Measurements from ENCODE around the gene FOXC1.

The FOXC1 gene

GRCh38 chr6:1604158-1605003, 5.3 kb upstream of the FOXC1 start:
- TF ChIP-seq, protein P1, sequence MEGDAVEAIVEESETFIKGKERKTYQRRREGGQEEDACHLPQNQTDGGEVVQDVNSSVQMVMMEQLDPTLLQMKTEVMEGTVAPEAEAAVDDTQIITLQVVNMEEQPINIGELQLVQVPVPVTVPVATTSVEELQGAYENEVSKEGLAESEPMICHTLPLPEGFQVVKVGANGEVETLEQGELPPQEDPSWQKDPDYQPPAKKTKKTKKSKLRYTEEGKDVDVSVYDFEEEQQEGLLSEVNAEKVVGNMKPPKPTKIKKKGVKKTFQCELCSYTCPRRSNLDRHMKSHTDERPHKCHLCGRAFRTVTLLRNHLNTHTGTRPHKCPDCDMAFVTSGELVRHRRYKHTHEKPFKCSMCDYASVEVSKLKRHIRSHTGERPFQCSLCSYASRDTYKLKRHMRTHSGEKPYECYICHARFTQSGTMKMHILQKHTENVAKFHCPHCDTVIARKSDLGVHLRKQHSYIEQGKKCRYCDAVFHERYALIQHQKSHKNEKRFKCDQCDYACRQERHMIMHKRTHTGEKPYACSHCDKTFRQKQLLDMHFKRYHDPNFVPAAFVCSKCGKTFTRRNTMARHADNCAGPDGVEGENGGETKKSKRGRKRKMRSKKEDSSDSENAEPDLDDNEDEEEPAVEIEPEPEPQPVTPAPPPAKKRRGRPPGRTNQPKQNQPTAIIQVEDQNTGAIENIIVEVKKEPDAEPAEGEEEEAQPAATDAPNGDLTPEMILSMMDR (IDR thresholded peaks at IDR 0.05) = peak; percentile 94
- TF ChIP-seq ZFX (IDR thresholded peaks at IDR 0.05; ENCODE audit: borderline replicate concordance) = no peak
- H3K27ac ChIP-seq = no peak overlapping the region

- H3K27ac ChIP-seq = no peak overlapping the region
- no peak for TF ChIP-seq ZFX (IDR thresholded peaks at IDR 0.05; ENCODE audit: borderline replicate concordance)
- TF ChIP-seq, protein P1 (IDR thresholded peaks at IDR 0.05) = no peak
Measured at GRCh38 chr6:1605004-1605892, 4.5 kb upstream of the FOXC1 start.

- no peak overlapping the region for H3K27ac ChIP-seq
- TF ChIP-seq, protein P1 (IDR thresholded peaks at IDR 0.05) = no peak
Measured at GRCh38 chr6:1605893-1606779, 3.6 kb upstream of the FOXC1 start.

DNA sequence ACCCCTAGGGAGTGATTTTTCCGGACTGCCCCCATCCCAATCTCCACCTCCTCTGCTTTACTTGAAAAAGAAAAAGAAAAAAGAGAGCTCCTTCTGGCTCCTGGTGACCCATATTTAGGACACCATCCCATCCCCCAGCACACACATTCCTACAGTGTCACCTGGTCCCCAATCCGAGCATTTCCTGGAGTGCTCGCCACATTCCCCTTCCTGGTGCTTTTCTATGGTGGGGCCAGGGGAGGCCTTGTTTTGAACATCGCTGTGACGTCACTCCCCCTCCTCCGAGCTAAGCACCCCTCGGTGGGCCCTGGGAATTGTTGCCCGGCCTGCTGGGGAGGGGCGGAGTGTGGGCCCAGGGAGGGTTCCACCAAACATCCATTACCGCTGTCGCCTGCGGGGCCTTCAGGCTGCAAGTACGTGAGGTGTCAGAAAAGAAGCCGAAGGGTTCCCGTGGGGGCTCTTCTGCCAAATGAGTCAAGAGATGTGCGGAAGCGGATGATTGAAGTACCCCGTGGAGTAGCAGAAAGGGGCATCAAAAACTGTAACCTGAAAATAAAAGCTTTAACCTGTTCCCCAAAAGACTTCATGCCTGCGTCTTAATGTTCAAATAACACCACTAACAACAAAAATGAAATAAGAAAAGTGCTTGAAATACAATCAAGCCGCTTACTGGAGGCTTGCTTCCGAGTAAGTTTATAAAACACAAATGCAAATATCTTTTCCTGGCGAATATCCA, 2.8 kb upstream of the FOXC1 start:
- TF ChIP-seq ZFX (IDR thresholded peaks at IDR 0.05; ENCODE audit: borderline replicate concordance) = no peak
- TF ChIP-seq, protein P1 (IDR thresholded peaks at IDR 0.05) = no peak
- H3K27ac ChIP-seq = no peak overlapping the region

DNA sequence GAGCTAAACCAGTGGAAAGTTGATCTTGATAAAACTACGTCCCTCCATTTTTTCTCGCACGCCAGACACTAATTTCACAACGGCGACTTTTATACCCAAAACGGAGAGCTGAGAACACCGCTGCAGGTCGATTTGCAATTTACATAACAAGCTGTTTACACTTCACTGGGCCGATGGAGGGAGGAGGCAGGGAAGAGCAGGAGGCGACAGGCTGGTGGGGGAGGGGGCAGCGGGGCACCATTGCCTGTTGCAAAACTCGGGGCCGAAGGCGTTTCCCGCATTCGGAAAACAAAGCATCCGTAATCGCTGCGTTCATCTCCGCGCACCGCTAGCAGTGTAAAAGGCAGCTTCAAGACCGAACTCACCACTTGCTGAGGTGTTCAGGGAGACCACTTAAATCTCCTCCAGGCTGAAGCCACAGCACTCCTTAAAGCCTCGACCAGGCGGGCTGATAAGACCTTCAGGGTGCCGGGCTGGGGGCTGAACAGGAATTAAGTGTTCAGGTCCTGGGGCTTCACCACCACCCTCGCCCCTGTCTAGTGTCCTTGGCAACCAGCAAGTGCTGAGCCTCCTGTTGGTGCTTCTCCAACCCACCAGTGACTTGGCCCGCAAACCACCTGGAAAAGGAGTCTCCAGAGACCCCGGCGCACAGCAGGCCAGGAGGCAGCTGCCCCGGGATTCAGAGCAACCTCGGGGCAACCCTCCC, 2.0 kb upstream of the FOXC1 start:
- TF ChIP-seq, protein P1 (IDR thresholded peaks at IDR 0.05) = no peak
- TF ChIP-seq ZFX (IDR thresholded peaks at IDR 0.05; ENCODE audit: borderline replicate concordance) = no peak
- H3K27ac ChIP-seq = no peak overlapping the region
